HepG2 (cell line): ENCODE data around the gene BORCS5. TPM values are rescaled to one million over a fixed set of nuclear protein-coding genes. Genes with fewer than 3 reads are reported as not detected.

Experiments used
- KLF16 ChIP-seq, 2 experiments: sonication (generic) in 1 of 2; formaldehyde crosslinking in 1 of 2; IDR thresholded peaks; 2 replicates each; pipeline versions ENCODE4 v1.6.1 to v1.8.0; 2016 to 2023; ENCODE audit warnings: missing genetic modification reagents in 2 of 2, missing compliant biosample characterization in 1 of 2
- NBN ChIP-seq: fragments of 450-650 bp; conservative IDR thresholded peaks from 2 replicates; pipeline ENCODE4 v1.6.1; 2017
- ZMYM4 ChIP-seq: sonication (generic); formaldehyde crosslinking; IDR thresholded peaks from 2 replicates; pipeline ENCODE4 v1.8.1; 2023; ENCODE audit warnings: mild to moderate bottlenecking, missing genetic modification reagents
- ZNF75D ChIP-seq: sonication (generic); formaldehyde crosslinking; IDR thresholded peaks from 2 replicates; pipeline ENCODE4 v1.8.1; 2023; ENCODE audit warnings: missing genetic modification reagents, mild to moderate bottlenecking, borderline replicate concordance
- ZSCAN12 ChIP-seq: sonication (generic); formaldehyde crosslinking; IDR thresholded peaks from 2 replicates; pipeline ENCODE4 v1.9.0; 2021; ENCODE audit warnings: mild to moderate bottlenecking, missing genetic modification reagents
- polyA plus RNA-seq, 8 experiments: library from polyadenylated mRNA; depleted of rRNA in 3 of 8; stranded (reverse) in 7 of 8; unstranded in 1 of 8; fragments of >200 nt; fragmentation: Illumina TruSeq in 4 of 8; extraction: Trizol in 4 of 8; gene quantifications; 2 replicates each; pipeline versions ENCODE4 v1.2.1 to v1.2.3, GENCODE V29; 2011 to 2016; ENCODE audit warnings: low read depth in 4 of 8, missing spikeins in 1 of 8, mixed read lengths in 1 of 8; ENCODE audit not compliant: insufficient read depth in 1 of 8
- total RNA-seq, 5 experiments: library from RNA; depleted of rRNA; stranded (reverse); fragments of >200 nt; fragmentation: Illumina TruSeq; extraction: Trizol; gene quantifications; 2 replicates each; pipeline ENCODE4 v1.2.3, GENCODE V29; 2016; ENCODE audit warnings: low read depth in 1 of 5
- TF ChIP-seq, protein P1 (sequence below): IDR thresholded peaks from 2 replicates; pipeline ENCODE4 v1.6.1; 2016; ENCODE audit warnings: low read depth, missing genetic modification reagents, missing compliant biosample characterization
- TF ChIP-seq, protein P2 (sequence below): fragments of 450-650 bp; IDR thresholded peaks from 2 replicates; pipeline ENCODE4 v1.6.1; 2017; ENCODE audit warnings: mild to moderate bottlenecking

Gene BORCS5
- total and polyA plus RNA-seq, 2 of the 13 experiments (the other 11 are each of a cell fraction or from before 2014, with no cell fraction given), result 3.9 to 4.7 TPM

GRCh38 chr12:12380949-12381593, 24.2 kb downstream of the BORCS5 start (continued):
- TF ChIP-seq, protein P1, sequence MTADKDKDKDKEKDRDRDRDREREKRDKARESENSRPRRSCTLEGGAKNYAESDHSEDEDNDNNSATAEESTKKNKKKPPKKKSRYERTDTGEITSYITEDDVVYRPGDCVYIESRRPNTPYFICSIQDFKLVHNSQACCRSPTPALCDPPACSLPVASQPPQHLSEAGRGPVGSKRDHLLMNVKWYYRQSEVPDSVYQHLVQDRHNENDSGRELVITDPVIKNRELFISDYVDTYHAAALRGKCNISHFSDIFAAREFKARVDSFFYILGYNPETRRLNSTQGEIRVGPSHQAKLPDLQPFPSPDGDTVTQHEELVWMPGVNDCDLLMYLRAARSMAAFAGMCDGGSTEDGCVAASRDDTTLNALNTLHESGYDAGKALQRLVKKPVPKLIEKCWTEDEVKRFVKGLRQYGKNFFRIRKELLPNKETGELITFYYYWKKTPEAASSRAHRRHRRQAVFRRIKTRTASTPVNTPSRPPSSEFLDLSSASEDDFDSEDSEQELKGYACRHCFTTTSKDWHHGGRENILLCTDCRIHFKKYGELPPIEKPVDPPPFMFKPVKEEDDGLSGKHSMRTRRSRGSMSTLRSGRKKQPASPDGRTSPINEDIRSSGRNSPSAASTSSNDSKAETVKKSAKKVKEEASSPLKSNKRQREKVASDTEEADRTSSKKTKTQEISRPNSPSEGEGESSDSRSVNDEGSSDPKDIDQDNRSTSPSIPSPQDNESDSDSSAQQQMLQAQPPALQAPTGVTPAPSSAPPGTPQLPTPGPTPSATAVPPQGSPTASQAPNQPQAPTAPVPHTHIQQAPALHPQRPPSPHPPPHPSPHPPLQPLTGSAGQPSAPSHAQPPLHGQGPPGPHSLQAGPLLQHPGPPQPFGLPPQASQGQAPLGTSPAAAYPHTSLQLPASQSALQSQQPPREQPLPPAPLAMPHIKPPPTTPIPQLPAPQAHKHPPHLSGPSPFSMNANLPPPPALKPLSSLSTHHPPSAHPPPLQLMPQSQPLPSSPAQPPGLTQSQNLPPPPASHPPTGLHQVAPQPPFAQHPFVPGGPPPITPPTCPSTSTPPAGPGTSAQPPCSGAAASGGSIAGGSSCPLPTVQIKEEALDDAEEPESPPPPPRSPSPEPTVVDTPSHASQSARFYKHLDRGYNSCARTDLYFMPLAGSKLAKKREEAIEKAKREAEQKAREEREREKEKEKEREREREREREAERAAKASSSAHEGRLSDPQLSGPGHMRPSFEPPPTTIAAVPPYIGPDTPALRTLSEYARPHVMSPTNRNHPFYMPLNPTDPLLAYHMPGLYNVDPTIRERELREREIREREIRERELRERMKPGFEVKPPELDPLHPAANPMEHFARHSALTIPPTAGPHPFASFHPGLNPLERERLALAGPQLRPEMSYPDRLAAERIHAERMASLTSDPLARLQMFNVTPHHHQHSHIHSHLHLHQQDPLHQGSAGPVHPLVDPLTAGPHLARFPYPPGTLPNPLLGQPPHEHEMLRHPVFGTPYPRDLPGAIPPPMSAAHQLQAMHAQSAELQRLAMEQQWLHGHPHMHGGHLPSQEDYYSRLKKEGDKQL, result 0 out of 2 replicates have a peak, but pooled peaks have one; percentile 20
- no peak for TF ChIP-seq ZNF75D
- TF ChIP-seq ZSCAN12 (CRISPR knock-in tag), result no peak
- 0 out of 4 replicates have a peak, but pooled peaks of 1 of the 2 experiments have one; percentile 18 for TF ChIP-seq KLF16 (CRISPR knock-in tag; IDR thresholded peaks at IDR 0.05)
- TF ChIP-seq, protein P2, sequence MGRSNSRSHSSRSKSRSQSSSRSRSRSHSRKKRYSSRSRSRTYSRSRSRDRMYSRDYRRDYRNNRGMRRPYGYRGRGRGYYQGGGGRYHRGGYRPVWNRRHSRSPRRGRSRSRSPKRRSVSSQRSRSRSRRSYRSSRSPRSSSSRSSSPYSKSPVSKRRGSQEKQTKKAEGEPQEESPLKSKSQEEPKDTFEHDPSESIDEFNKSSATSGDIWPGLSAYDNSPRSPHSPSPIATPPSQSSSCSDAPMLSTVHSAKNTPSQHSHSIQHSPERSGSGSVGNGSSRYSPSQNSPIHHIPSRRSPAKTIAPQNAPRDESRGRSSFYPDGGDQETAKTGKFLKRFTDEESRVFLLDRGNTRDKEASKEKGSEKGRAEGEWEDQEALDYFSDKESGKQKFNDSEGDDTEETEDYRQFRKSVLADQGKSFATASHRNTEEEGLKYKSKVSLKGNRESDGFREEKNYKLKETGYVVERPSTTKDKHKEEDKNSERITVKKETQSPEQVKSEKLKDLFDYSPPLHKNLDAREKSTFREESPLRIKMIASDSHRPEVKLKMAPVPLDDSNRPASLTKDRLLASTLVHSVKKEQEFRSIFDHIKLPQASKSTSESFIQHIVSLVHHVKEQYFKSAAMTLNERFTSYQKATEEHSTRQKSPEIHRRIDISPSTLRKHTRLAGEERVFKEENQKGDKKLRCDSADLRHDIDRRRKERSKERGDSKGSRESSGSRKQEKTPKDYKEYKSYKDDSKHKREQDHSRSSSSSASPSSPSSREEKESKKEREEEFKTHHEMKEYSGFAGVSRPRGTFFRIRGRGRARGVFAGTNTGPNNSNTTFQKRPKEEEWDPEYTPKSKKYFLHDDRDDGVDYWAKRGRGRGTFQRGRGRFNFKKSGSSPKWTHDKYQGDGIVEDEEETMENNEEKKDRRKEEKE, result no peak
- TF ChIP-seq ZMYM4 (CRISPR knock-in tag), result peak; percentile 16; the same call in 1 of the 2 replicates
- TF ChIP-seq NBN, result no peak
